Right lobe of liver (tissue), 6 donors: ENCODE measurements around the gene GRK6. TPM values are rescaled to one million over a fixed set of nuclear protein-coding genes. Genes with fewer than 3 reads are reported as not detected.
A peak's percentile ranks its signal among the peaks of the same experiment; 100 is the strongest.

ENCODE experiments used
- ATAC-seq, 4 donors: fragments of 200-7000 bp; cut with Tn5 transposase; one replicate each; pipeline ENCODE4 v1.9.1; 2020; ENCODE audit warnings: mild to moderate bottlenecking in 4 of 4, moderate library complexity in 4 of 4
- DNase-seq, 3 donors: peaks; one replicate each; pipeline ENCODE4 v3.0.0-alpha.2; 2020
- H3K27ac ChIP-seq, 3 donors: fragments of 200-600 bp; one replicate each; pipeline ENCODE4 v1.8.0; 2022
- H3K27me3 ChIP-seq, 2 donors: fragments of 200-600 bp; one replicate each; pipeline ENCODE4 v1.8.0; 2022
- H3K36me3 ChIP-seq, 4 donors: fragments of 200-600 bp; sonication (generic) in 1 of 4; one replicate each; pipeline versions ENCODE4 v1.5.1 to v1.8.0; 2017 to 2022; ENCODE audit warnings: control low read depth in 1 of 4
- H3K4me1 ChIP-seq, 4 donors: fragments of 200-600 bp; sonication (generic) in 1 of 4; one replicate each; pipeline versions ENCODE4 v1.5.1 to v1.8.0; 2017 to 2022; ENCODE audit warnings: control low read depth in 1 of 4
- H3K4me3 ChIP-seq, 3 donors: fragments of 200-600 bp; one replicate each; pipeline ENCODE4 v1.8.0; 2022
- H3K9me3 ChIP-seq, 4 donors: fragments of 200-600 bp; sonication (generic) in 1 of 4; one replicate each; pipeline versions ENCODE4 v1.5.1 to v1.8.0; 2017 to 2022; ENCODE audit warnings: control low read depth in 1 of 4
- POLR2A ChIP-seq: fragments of 450-650 bp; IDR thresholded peaks from one replicate; pipeline ENCODE4 v1.6.1; 2017; ENCODE audit warnings: antibody characterized with exemption, mild to moderate bottlenecking
- WGBS: methylation state at CpG from one replicate; pipeline ENCODE4 v1.1.6; 2018; ENCODE audit warnings: low coverage, low lambda C conversion rate; ENCODE audit not compliant: insufficient coverage; ENCODE audit errors: missing lambda C conversion rate; 5-methylcytosine and 5-hydroxymethylcytosine counted together
- intact Hi-C, 2 donors: fragments of 100-400 bp; cut with DNase I; formaldehyde crosslinking; loops; one replicate each; pipeline versions ENCODE4 v1.11.2 to v1.14.1; 2022
- total RNA-seq, 6 experiments: library from RNA; depleted of rRNA in 2 of 6; stranded (reverse); fragments of >200 nt in 2 of 6; fragmentation: NEBNext Ultra II Directional in 3 of 6; extraction: Animal tissue kit (Norgen Biotek cat#: 25700) in 3 of 6; gene quantifications; one replicate each; pipeline versions ENCODE4 v1.1.0 to v1.2.4, GENCODE V29; 2016 to 2023
- TF ChIP-seq, protein P1 (sequence below), 4 donors: fragments of 200-600 bp in 3 of 4; fragments of 450-650 bp in 1 of 4; IDR thresholded peaks; one replicate each; pipeline versions ENCODE4 v1.5.1 to v1.8.0; 2016 to 2022; ENCODE audit warnings: antibody characterized with exemption in 4 of 4, mild to moderate bottlenecking in 2 of 4
- donor health status: DM: no; HTN: yes; CAD: no.
- donor health status: DM: no; HTN: no; CAD: no.
- donor health status: DM: no; HTN: no; CAD: no.
- donor health status: DM: no; HTN: yes; CAD: no.
- donor health status: DM: no; HTN: yes; CAD: no.

Gene GRK6
- total RNA-seq, 6 experiments from 2014 or later: 6.1 to 10.8 (median 10.0) TPM

DNA sequence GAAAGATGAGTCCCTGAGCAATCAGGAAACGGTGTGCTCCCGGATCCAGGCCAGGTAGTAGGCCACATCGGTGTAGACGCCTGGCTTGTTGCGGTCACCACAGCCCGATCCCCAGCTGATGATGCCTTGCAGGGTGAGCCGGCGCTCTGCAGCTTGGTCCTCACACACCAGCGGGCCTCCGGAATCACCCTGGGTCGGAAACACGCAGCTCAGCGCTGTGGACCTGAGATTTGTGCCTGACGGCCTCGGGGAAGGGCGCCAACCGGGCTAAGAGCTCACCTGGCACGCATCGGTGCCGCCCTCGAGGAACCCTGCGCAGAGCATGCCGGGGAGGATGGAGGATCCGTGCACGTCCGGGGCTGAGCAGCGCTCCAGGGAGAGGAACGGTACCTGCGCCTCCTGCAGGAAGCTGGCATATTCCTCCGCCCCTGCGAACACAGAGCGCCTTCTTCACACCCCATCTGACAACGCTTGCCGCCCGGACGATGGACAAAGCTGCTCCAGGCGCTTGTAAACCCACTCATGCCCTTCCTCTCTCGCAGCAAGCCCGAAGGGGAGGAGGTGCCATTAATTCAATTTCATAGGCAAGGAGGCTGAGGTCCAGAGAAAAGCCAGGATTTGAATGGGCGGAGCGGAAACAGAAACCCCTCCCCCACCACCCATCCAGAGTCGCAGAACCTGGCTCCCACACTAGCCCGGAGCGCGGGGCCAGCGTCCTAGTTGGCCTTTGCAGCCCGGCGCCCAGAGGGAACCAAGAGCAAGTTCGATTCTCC lies 24.0 kb upstream of the GRK6 start:
- intact Hi-C loops: loop anchor here in 1 of 2 donors (5.0 kb wide), 1 partner anchor 35 kb away; no protein-coding TSS in a partner anchor
- no peak for ATAC-seq
- Histone ChIP-seq H3K4me3 (no peak overlapping the region), H3K27ac (no peak overlapping the region), H3K4me1 (peaks cover 0 to 31% (median under 1%) of the 10 kb centered on the region in 4 donors), H3K9me3 (no peaks in the 10 kb centered on the region), H3K27me3 (no peaks in the 10 kb centered on the region), H3K36me3 (peaks cover 0 to 15% (median 5%) of the 10 kb centered on the region in 4 donors)
- DNase-seq: no peak
- WGBS: no CpG with 5 or more reads among the region's 49 CpGs
- TF ChIP-seq, protein P1, sequence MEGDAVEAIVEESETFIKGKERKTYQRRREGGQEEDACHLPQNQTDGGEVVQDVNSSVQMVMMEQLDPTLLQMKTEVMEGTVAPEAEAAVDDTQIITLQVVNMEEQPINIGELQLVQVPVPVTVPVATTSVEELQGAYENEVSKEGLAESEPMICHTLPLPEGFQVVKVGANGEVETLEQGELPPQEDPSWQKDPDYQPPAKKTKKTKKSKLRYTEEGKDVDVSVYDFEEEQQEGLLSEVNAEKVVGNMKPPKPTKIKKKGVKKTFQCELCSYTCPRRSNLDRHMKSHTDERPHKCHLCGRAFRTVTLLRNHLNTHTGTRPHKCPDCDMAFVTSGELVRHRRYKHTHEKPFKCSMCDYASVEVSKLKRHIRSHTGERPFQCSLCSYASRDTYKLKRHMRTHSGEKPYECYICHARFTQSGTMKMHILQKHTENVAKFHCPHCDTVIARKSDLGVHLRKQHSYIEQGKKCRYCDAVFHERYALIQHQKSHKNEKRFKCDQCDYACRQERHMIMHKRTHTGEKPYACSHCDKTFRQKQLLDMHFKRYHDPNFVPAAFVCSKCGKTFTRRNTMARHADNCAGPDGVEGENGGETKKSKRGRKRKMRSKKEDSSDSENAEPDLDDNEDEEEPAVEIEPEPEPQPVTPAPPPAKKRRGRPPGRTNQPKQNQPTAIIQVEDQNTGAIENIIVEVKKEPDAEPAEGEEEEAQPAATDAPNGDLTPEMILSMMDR (IDR thresholded peaks at IDR 0.05): no peak
- TF ChIP-seq POLR2A: no peak

DNA sequence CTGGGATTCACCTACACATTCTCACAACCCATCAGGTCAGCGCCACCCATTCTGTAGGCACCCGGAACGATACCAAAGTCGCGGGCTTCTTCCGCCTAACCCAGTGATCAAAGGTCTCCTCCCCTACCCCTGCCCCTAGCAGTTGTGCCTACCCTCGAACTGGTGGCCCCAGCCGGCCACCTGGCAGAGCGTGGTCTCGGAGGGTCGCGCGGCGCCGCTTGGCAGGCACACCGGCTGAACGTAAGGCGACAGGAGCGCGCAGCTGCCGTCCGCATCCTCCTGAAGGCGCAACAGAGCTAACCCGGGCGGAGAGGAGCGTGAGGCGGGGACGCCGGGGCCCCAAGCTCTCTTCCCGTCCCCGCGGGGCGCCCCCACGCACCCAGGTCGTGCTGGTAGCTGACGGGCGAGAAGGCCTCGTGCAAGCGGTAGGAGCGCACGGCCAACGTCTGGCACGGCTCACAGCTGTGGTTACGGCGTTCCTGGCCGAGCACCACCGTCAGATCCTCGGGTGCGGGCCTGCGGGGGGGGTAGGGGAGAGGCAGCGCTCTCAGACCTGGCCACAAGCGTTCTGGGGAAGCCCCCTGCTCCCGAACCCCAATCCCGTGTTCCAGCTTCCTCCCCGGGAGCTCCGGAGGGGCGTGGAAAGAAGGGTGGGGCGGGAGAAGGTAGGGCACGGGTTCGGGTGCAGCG lies 23.2 kb upstream of the GRK6 start:
- DNase-seq (no peak), ATAC-seq (no peak)
- TF ChIP-seq, protein P1 (IDR thresholded peaks at IDR 0.05): no peak
- TF ChIP-seq POLR2A: no peak
- no peak overlapping the region for H3K27ac ChIP-seq
- no peaks in the 10 kb centered on the region for H3K9me3 ChIP-seq
- intact Hi-C loops: loop anchor here in 1 of 2 donors (5.0 kb wide), 1 partner anchor 34 kb away; no protein-coding TSS in a partner anchor
- peak overlapping the region in 2 of 3 donors; percentile 34 to 42 for H3K4me3 ChIP-seq
- H3K27me3 ChIP-seq: no peaks in the 10 kb centered on the region
- H3K4me1 ChIP-seq: peaks cover 0 to 36% (median 4%) of the 10 kb centered on the region in 4 donors
- H3K36me3 ChIP-seq: peaks cover 0 to 15% (median 5%) of the 10 kb centered on the region in 4 donors
- WGBS: 24% methylated on average over 16 of the region's 61 CpGs

DNA sequence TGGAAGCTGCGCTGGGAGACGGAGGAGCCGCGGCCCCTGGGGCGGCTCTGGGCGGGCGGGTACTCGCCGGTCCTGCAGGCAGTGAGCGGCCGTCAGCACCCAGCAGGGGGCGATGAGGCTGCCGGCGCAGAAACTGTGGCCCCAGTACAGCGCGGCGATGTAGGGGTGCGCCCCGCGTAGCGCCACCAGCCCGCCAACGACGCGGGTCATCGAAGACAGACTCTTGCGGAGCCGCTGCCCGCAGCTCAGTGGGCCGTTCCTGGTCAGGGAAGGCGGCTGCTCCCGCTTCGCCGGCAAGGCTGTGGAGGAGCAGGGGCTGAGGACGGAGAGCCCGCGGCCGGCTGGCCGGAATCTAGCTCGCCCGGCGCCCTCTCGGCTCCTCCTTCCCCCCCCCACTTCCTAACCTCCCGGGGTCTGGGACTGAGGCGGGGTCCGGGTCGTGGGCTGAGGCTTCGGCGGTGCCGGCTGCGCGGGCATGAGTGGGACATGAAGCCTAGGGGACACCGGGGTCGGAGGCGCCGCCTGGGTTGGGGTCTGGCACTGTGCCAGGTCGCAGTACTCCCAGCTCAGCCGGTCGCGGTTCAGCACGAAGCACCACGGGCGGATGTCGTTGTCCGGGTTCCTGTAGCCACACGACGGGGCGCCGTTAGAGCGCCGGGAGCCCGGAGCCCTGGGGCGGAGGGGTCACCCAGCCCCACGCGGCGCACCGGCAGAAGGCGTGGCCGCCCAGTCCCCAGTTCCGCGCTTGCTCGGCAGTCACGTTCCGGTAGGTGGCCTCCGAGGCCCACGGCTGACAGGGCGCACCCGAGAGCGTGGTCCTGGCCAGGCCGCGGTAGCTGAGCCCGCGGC lies 22.5 kb upstream of the GRK6 start:
- no peak for TF ChIP-seq POLR2A
- TF ChIP-seq, protein P1 (IDR thresholded peaks at IDR 0.05): peak; percentile 39 to 75 (median 48)

DNA sequence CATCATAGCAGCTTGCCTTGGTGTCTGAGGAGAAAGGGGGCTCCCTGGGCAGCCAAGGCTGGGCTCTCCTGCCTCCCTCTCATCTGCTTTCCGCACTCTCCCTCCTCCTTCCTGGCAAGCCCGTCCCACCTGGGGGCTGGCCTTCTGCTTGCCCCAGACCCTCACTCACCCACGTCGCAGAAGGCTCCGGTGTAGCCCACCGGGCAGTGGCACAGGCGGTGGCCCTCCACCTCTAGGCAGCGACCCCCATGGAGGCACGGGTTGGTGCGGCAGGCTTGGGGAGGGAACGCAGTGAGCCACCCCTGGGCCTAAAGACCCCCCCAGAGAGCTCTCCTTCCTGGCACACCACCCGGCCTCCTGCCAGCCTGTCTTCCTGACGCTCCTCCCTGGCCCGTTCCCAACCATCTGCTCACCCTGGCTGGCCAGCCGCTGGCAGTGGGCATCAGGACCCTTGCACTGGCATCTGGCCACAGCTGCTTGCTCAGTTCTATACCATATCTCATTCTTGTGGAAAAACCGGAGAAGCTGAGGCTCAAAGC lies 21.8 kb upstream of the GRK6 start:
- Histone ChIP-seq H3K4me3 (peak overlapping the region in 1 of 3 donors; percentile 35), H3K9me3 (no peaks in the 10 kb centered on the region), H3K4me1 (peaks cover 0 to 40% (median 4%) of the 10 kb centered on the region in 4 donors), H3K27me3 (no peaks in the 10 kb centered on the region), H3K36me3 (peaks cover 0 to 15% (median 5%) of the 10 kb centered on the region in 4 donors), H3K27ac (no peak overlapping the region)
- DNase-seq (no peak), ATAC-seq (no peak)
- intact Hi-C loops: loop anchor here in 1 of 2 donors (5.0 kb wide), 1 partner anchor 33 kb away; no protein-coding TSS in a partner anchor
- 20% methylated on average over 2 of the region's 16 CpGs for WGBS
- TF ChIP-seq, protein P1 (IDR thresholded peaks at IDR 0.05): no peak
- no peak for TF ChIP-seq POLR2A

More for the DNA sequence above, 22.5 kb upstream of the GRK6 start:
- H3K4me3 ChIP-seq: peak overlapping the region; percentile 34 to 42 (median 35)
- DNase-seq (peak; percentile 80 to 91 (median 85)), ATAC-seq (peak; percentile 65 to 86 (median 74))
- no peak overlapping the region for H3K27ac ChIP-seq
- 63% methylated on average over 14 of the region's 93 CpGs for WGBS
- intact Hi-C loops: loop anchor here in 1 of 2 donors (5.0 kb wide), 1 partner anchor 33 kb away; no protein-coding TSS in a partner anchor
- H3K36me3 ChIP-seq: peaks cover 0 to 15% (median 5%) of the 10 kb centered on the region in 4 donors
- H3K27me3 ChIP-seq: no peaks in the 10 kb centered on the region
- no peaks in the 10 kb centered on the region for H3K9me3 ChIP-seq
- peaks cover 0 to 40% (median 4%) of the 10 kb centered on the region in 4 donors for H3K4me1 ChIP-seq
